SW480 (cell line): ENCODE results near the gene ATAD3B.
"Not testable (repeated sequence)": the region's sequence is repeated elsewhere in the genome, so short reads cannot be mapped to it uniquely, and the experiment has no call there.

ENCODE experiments used
- DNase-seq: peaks from one replicate; pipeline ENCODE4 v3.0.0-alpha.2; 2016; ENCODE audit warnings: low spot score

The ATAD3B gene

GRCh38 chr1:1479547-1480487, 8.3 kb downstream of the ATAD3B start:
- no peak for DNase-seq

DNA sequence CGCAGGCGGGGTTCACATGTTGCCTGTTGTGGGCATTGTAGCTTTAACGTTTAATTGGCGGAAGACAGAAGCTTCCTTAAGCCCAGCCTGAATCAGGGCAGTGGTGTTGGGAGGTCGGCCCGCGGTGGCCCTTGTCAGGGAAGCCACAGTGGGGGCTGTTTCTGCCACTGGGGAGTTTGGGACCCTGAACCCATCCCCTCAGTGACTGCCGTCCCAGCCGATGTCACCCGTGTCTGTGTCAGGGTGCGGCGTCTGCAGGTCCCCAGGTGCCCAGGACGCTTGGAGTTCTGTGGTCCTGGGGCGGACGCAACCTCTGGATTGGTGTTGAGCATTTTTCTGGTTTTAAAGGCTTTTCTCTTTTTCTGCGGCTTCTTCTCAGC, 8.9 kb downstream of the ATAD3B start:
- DNase-seq: not testable (repeated sequence)

DNA sequence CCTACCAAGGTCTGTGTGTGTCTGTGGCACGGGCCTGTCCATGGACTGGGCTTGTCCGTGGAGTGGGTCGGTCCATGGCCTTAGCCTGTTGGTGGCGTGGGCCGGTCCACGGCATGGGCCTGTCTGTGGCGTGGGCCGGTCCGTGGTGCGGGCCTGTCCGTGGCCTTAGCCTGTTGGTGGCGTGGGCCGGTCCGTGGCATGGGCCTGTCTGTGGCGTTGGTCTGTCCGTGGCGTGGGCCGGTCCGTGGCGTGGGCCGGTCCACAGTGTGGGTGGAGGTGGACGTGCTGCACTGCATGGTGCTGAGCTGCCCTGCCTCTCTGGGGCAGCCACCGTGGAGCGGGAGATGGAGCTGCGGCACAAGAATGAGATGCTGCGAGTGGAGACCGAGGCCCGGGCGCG, 10.2 kb downstream of the ATAD3B start:
- not testable (repeated sequence) for DNase-seq

- no peak for DNase-seq
Observed at GRCh38 chr1:1482856-1483255, 11.3 kb downstream of the ATAD3B start.

DNA sequence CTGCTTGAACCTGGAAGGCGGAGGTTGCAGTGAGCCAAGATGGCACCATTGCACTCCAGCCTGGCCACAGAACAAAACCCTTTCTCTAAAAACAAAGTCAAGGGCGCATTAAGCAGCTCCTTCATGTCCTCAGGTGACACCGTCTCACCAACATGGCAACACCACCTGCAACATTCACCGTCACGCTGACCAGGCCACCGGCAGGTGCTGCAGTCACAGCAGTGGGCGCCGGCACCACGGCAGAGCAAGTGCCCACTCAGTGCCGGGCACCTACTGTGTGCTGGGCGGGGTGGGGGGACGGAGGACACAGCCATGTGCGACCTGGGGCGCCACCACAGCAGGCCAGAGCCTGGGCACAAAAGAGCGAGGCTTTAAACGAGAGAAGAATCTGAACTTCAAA, 12.1 kb downstream of the ATAD3B start:
- DNase-seq: no peak

- not testable (repeated sequence) for DNase-seq
Observed at GRCh38 chr1:1484976-1485750, 13.6 kb downstream of the ATAD3B start.

DNA sequence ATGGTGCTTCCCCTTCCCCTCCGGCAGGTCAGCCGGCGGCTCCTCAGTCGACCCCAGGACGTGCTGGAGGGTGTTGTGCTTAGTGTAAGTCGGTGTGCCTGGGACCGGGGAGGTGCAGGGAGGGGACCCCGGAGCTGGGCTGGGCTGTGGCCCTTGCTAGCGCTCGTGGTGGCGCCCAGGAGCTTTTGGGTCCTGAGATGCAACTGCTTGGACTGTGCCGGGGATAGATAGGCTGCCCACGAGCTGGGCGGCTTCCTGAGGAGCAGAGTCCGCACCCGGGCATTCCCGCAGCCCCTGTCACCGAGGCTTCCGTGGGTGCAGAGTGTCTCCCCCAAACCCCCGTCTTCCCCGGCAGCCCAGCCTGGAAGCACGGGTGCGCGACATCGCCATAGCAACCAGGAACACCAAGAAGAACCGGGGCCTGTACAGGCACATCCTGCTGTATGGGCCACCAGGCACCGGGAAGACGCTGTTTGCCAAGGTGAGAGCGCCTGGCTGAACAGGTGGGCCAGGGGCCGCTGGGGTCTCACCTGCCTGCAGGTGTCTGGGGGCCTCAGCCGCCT, 14.3 kb downstream of the ATAD3B start:
- DNase-seq: not testable (repeated sequence)

DNA sequence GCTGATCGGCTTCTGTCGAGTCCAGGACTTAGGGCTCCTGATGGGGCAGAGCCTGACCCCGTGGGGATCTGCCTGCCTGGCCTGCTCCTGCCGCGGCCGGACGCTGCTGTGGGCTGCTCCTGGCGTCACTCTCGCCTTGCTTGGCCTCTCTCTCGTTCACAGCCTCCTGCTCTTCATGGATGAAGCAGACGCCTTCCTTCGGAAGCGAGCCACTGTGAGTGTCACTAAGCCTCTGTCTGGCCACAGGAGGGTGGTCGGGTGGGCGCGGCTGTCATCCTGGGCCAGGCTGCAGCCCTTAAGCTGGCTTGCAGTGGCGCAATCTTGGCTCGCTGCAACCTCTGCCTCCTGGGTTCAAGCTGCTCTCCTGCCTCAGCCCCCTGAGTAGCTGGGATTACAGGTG, 16.1 kb downstream of the ATAD3B start:
- no peak for DNase-seq

- DNase-seq: no peak
Observed at GRCh38 chr1:1489231-1489630, 17.7 kb downstream of the ATAD3B start.

- DNase-seq: no peak
Observed at GRCh38 chr1:1489861-1490260, 18.3 kb downstream of the ATAD3B start.

DNA sequence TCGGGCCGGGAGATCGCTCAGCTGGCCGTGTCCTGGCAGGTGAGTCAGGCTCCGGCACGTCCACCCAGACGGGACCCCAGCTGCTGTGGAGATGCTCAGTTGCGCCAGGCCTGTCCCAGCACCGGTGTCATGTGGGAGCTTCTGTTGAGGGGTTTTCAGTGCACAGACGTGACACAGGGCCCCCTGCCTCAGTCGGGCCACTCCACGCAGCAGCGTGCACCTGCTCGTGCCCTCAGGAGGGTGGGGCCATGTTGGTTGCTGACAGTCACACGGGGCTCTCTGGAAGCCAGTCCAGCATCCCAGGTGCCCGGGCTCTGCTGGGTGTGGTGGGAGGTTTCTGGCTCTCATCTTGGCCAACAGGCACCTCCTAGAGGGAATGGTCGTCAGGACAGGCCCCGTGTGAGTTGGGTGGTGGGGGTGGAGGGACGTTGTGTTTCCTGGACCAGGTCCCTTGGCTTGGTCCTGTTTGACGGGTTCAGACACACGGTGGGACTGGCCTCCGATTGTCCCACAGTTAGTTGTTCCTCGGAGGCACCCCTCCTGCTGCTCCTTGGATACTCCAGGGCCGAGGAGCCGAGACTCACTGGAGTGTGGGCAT, 19.2 kb downstream of the ATAD3B start:
- DNase-seq: no peak

- no peak for DNase-seq
Observed at GRCh38 chr1:1491601-1492000, 20.0 kb downstream of the ATAD3B start.

GRCh38 chr1:1494311-1494710, 22.7 kb downstream of the ATAD3B start:
- DNase-seq: not testable (repeated sequence)

DNA sequence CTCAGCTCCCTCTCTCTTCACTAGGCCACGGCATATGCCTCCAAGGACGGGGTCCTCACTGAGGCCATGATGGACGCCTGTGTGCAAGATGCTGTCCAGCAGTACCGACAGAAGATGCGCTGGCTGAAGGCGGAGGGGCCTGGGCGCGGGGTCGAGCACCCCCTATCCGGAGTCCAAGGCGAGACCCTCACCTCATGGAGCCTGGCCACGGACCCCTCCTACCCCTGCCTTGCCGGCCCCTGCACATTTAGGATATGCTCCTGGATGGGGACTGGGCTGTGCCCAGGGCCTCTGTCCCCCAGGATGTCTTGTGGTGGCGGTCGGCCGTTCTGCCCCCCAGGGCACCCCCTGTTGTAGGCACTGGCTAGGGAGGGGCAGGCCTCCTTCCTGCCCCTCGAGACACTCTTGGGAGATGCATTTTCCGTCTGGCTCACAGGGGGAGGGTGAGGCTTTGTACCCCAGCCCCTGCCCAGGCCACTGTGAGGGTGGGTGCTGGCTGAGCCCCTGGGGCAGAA, 24.0 kb downstream of the ATAD3B start:
- DNase-seq: not testable (repeated sequence)

DNA sequence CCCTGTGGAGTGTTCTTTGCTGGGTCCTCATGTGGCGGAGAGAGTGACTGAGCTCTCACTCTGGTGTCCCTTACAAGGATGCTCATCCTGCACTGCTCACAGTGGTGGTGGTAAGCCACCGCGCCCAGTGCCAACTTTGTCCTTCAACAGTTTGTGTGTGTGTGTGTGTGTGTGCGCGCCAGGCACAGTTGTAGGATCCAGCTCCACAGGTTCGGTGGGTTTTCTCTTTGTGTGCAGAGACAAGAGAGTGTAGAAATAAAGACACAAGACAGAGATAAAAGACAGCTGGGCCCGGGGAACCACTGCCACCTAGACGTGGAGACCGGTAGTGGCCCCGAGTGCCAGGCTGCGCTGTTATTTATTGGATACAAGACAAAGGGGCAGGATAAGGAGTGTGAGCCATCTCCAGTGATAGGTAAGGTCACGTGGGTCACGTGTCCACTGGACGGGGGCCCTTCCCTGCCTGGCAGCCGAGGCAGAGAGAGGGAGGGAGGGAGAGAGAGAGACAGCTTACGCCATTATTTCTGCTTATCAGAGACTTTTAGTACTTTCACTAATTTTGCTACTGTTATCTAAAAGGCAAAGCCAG, 33.3 kb downstream of the ATAD3B start:
- peak; percentile 62 for DNase-seq

DNA sequence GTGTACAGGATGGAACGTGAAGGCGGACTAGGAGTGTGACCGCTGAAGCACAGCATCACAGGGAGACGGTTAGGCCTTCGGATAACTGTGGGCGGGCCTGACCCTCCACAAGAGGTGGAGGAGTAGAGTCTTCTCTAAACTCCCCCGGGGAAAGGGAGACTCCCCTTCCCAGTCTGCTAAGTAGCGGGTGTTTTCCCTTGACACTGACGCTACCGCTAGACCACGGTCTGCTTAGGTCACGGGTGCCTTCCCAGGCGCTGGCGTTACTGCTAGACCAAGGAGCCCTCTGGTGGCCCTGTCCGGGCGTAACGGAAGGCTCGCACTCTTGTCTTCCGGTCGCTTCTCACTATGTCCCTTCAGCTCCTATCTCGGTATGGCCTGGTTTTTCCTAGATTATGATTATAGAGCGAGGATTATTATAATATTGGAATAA, 33.8 kb downstream of the ATAD3B start:
- DNase-seq: peak; percentile 57

- DNase-seq: not testable (repeated sequence)
Observed at GRCh38 chr1:1505801-1506200, 34.2 kb downstream of the ATAD3B start.

- DNase-seq: no peak
Observed at GRCh38 chr1:1507305-1507704, 35.7 kb downstream of the ATAD3B start.

DNA sequence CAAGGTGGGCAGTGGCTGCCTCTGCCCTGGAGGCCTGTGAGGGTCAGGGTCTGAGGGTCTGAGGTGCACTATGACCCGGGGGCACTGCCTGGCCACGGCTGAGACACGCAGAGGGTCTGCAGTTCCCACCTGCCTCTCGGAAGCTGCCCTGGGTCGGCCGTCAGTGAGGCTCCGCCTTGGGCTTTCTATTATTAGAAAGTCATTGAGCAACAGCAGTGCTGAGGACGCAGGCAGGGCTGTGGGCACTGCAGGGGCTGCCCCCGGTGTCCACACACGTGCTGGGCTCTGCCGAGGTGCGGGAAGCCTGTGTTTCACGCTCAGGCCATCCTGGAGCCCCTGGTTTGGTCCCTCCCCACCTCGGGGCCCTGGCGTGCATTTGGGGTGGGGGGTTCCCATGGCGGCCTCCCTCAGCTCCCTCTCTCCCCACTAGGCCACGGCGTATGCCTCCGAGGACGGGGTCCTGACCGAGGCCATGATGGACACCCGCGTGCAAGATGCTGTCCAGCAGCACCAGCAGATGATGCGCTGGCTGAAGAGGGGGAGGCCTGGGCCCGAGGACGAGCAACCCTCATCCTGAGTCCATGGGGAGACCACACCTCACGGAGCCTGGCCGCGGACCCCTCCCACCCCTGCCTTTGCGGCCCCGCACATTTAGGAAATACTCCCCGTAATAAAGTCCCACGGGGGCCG, 37.4 kb downstream of the ATAD3B start:
- DNase-seq: not testable (repeated sequence)

DNA sequence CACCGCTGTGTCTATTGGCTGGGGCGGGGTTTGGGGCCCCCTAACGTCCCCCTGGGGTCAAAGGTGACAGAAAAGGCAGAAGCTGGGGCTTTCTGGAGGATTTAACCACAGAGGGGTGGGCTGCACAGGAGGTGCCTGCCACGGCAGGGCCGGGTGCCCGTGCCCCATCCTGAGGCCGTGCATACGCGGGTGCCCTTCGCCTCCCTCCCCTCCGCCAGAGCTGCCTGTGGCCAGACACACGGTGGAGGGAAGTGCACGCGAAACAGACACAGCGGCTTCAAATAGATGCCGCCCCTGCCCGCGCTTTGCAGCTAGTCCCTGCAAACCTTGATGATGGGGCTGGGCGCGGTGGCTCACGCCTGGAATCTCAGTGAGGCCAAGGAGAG, 37.9 kb downstream of the ATAD3B start:
- DNase-seq: not testable (repeated sequence)

DNA sequence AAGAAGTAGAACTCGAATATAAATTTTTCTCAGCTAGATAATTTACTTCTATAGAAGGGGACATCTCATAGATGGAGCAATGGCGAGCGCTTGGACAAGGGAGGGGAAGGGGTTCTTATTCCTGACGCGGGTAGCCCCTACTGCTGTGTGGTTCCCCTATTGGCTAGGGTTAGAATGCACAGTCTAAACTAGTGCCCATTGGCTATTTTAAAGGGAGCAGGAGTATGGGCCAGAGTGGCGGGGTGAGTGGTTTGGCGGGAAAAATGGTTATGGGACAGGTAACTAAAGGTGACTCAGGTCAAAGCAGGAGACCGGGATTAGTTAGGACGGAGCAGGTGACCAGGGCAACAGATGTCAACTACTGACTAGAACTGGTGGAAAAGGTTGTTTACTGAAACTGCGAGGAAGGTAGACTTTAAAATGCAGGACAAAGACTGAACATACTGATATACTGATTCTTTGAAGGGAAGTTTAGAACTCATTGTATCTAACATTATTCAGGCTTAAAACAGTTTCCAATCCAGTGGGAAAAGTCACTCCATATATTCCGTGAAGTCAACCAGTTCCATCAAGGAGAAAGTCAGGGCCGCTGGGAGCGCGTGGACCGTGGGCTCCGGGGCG, 39.5 kb downstream of the ATAD3B start:
- DNase-seq: peak; percentile 48
